GM12878 (cell line): ENCODE data around the gene SPRED2. TPM values are rescaled to one million over a fixed set of nuclear protein-coding genes. Genes with fewer than 3 reads are reported as not detected.

Source experiments
- ASH2L ChIP-seq: fragments of 300-600, 200-600 bp; sonication (generic); IDR thresholded peaks from 2 replicates; pipeline ENCODE4 v1.6.1; 2017; ENCODE audit warnings: low read depth, mild to moderate bottlenecking, borderline replicate concordance
- BACH1 ChIP-seq: fragments of 450-650 bp; IDR thresholded peaks from 2 replicates; pipeline ENCODE4 v1.6.1; 2017; ENCODE audit warnings: mild to moderate bottlenecking, borderline replicate concordance
- CHD2 ChIP-seq: IDR thresholded peaks from 2 replicates; pipeline ENCODE4 v1.6.1; 2011; ENCODE audit warnings: low read depth, low read length, improper control_type of control experiment, borderline replicate concordance
- E2F8 ChIP-seq: fragments of 450-650 bp; IDR thresholded peaks from 2 replicates; pipeline ENCODE4 v1.6.1; 2018; ENCODE audit warnings: mild to moderate bottlenecking, low read depth, moderate library complexity; ENCODE audit not compliant: partially characterized antibody
- EED ChIP-seq: sonication (generic); IDR thresholded peaks from 2 replicates; pipeline ENCODE4 v1.6.1; 2016; ENCODE audit warnings: antibody characterized with exemption, low read depth
- EGR1 ChIP-seq, 2 experiments: IDR thresholded peaks; 1 replicate in 1 of 2; 2 replicates in 1 of 2; pipeline ENCODE4 v1.6.1; 2011 to 2012; ENCODE audit warnings: low read depth in 2 of 2, low read length in 2 of 2, borderline replicate concordance in 1 of 2, mild to moderate bottlenecking in 1 of 2, moderate library complexity in 1 of 2
- IKZF1 ChIP-seq: fragments of 450-650 bp; conservative IDR thresholded peaks from 2 replicates; pipeline ENCODE4 v1.6.1; 2017; ENCODE audit warnings: antibody characterized with exemption, mild to moderate bottlenecking
- IKZF2 ChIP-seq, 2 experiments: fragments of 450-650 bp; IDR thresholded peaks; 2 replicates each; pipeline ENCODE4 v1.6.1; 2017; ENCODE audit warnings: mild to moderate bottlenecking in 2 of 2, moderate library complexity in 2 of 2
- MYC ChIP-seq: IDR thresholded peaks from 2 replicates; pipeline ENCODE4 v1.6.1; 2011; ENCODE audit warnings: mild to moderate bottlenecking, low read length, moderate library complexity, inconsistent platforms; ENCODE audit not compliant: insufficient read depth, insufficient replicate concordance, insufficient read length, severe bottlenecking
- NFIC ChIP-seq: IDR thresholded peaks from 2 replicates; pipeline ENCODE4 v1.6.1; 2012; ENCODE audit warnings: low read depth, mild to moderate bottlenecking, inconsistent platforms, low read length, moderate library complexity
- NFYA ChIP-seq: IDR thresholded peaks from 2 replicates; pipeline ENCODE4 v1.6.1; 2011; ENCODE audit warnings: low read depth, mild to moderate bottlenecking, low read length, improper control_type of control experiment, borderline replicate concordance
- PKNOX1 ChIP-seq: fragments of 450-650 bp; IDR thresholded peaks from 2 replicates; pipeline ENCODE4 v1.6.1; 2016; ENCODE audit warnings: mild to moderate bottlenecking
- SMAD1 ChIP-seq: fragments of 450-650 bp; IDR thresholded peaks from 2 replicates; pipeline ENCODE4 v1.6.1; 2018; ENCODE audit warnings: mild to moderate bottlenecking, low read depth; ENCODE audit not compliant: partially characterized antibody
- SMARCA5 ChIP-seq: fragments of 450-650 bp; IDR thresholded peaks from 2 replicates; pipeline ENCODE4 v1.6.1; 2017; ENCODE audit warnings: mild to moderate bottlenecking
- SMC3 ChIP-seq: IDR thresholded peaks from 2 replicates; pipeline ENCODE4 v1.6.1; 2011; ENCODE audit warnings: low read length, improper control_type of control experiment, borderline replicate concordance
- SP1 ChIP-seq: IDR thresholded peaks from one replicate; pipeline ENCODE4 v1.6.1; 2011; ENCODE audit warnings: low read depth, low read length
- SREBF2 ChIP-seq: IDR thresholded peaks from 2 replicates; pipeline ENCODE4 v1.6.1; 2012; ENCODE audit warnings: mild to moderate bottlenecking, low read length
- SRF ChIP-seq, 2 experiments: IDR thresholded peaks; 2 replicates each; pipeline ENCODE4 v1.6.1; 2011; ENCODE audit warnings: low read depth in 2 of 2, low read length in 2 of 2, mild to moderate bottlenecking in 1 of 2, moderate library complexity in 1 of 2
- TAF1 ChIP-seq: IDR thresholded peaks from 2 replicates; pipeline ENCODE4 v1.6.1; 2011; ENCODE audit warnings: mild to moderate bottlenecking, low read depth, low read length, borderline replicate concordance
- ZBTB40 ChIP-seq: fragments of 450-650 bp; IDR thresholded peaks from 2 replicates; pipeline ENCODE4 v1.6.1; 2016; ENCODE audit warnings: mild to moderate bottlenecking, moderate library complexity, borderline replicate concordance
- ZNF207 ChIP-seq: fragments of 450-650 bp; IDR thresholded peaks from 2 replicates; pipeline ENCODE4 v1.6.1; 2014; ENCODE audit warnings: antibody characterized with exemption, mild to moderate bottlenecking, borderline replicate concordance
- ZNF384 ChIP-seq: IDR thresholded peaks from 2 replicates; pipeline ENCODE4 v1.6.1; 2012; ENCODE audit warnings: low read depth, mild to moderate bottlenecking, low read length, improper control_type of control experiment, borderline replicate concordance
- ZNF622 ChIP-seq: fragments of 450-650 bp; IDR thresholded peaks from 2 replicates; pipeline ENCODE4 v1.6.1; 2017; ENCODE audit warnings: mild to moderate bottlenecking, inconsistent platforms
- polyA plus RNA-seq, 11 experiments: library from polyadenylated mRNA; depleted of rRNA in 4 of 11; unstranded in 6 of 11; stranded (reverse) in 5 of 11; fragments of >200 nt; fragmentation: Nextera tagmentation in 4 of 11; fragmentation: Illumina TruSeq in 1 of 11; extraction: Ambion mirVana in 4 of 11; extraction: Trizol in 1 of 11; gene quantifications; 1 replicate in 1 of 11; 2 replicates in 10 of 11; pipeline versions ENCODE4 v1.2.1 to v1.2.3, GENCODE V29; 2011 to 2016; ENCODE audit warnings: inconsistent platforms in 2 of 11, missing spikeins in 2 of 11, low read depth in 1 of 11
- total RNA-seq, 4 experiments: library from RNA; depleted of rRNA in 3 of 4; stranded (reverse); fragments of >200 nt in 3 of 4; fragmentation: Illumina TruSeq in 1 of 4; extraction: Trizol in 1 of 4; gene quantifications; 2 replicates each; pipeline versions ENCODE4 v1.2.1 to v1.2.3, GENCODE V29; 2013 to 2021

SPRED2 gene
- total and polyA plus RNA-seq, 10 of the 15 experiments (the other 5 are each of a cell fraction or from before 2014, with no cell fraction given): 3.0 to 23.9 (median 9.7) TPM

- TF ChIP-seq ZBTB40 (no peak), SP1 (no peak), EGR1 (IDR thresholded peaks at IDR 0.05; ENCODE audit: borderline replicate concordance in 1 of 2, low read depth in 2 of 2, low read length in 2 of 2) (no peak), MYC (no peak), NFYA (no peak), CHD2 (peak; percentile 71; the same call in 1 of the 2 replicates), IKZF2 (IDR thresholded peaks at IDR 0.05) (peak; percentile 96), ASH2L (no peak), IKZF1 (peak; percentile 95), EED (peak; percentile 98), TAF1 (peak; percentile 13; the same call in 1 of the 2 replicates), E2F8 (no peak), SMAD1 (no peak), NFIC (peak; percentile 79), SREBF2 (no peak), BACH1 (no peak), SMC3 (no peak), SRF (IDR thresholded peaks at IDR 0.05; ENCODE audit: low read depth in 2 of 2, low read length in 2 of 2) (no peak), ZNF384 (no peak), SMARCA5 (no peak), ZNF622 (no peak), PKNOX1 (peak; percentile 17; the same call in 1 of the 2 replicates), ZNF207 (no peak)
These were observed 42.3 kb downstream of the SPRED2 start (continued) for GRCh38 chr2:65390134-65390533.
